Fibroblast of lung (primary cell): ENCODE data around the gene NPAS1. TPM values are rescaled to one million over a fixed set of nuclear protein-coding genes. Genes with fewer than 3 reads are reported as not detected.

Experiments
- DNase-seq, 2 donors: peaks; one replicate each; pipeline versions ENCODE4 v3.0.0 to v3.0.0-alpha.2; 2010; ENCODE audit warnings: low read depth in 2 of 2
- H2AFZ ChIP-seq: 2 replicates; pipeline ENCODE4 v1.5.1; 2012; ENCODE audit warnings: low read length, control low read depth, inconsistent platforms
- H3K27ac ChIP-seq: 2 replicates; pipeline ENCODE4 v1.5.1; 2011; ENCODE audit warnings: low read length, control low read depth; ENCODE audit not compliant: insufficient read depth
- H3K27me3 ChIP-seq: 2 replicates; pipeline ENCODE4 v1.5.1; 2011; ENCODE audit warnings: mild to moderate bottlenecking, low read length; ENCODE audit not compliant: control insufficient read depth, insufficient read depth
- H3K36me3 ChIP-seq: 2 replicates; pipeline ENCODE4 v1.5.1; 2011; ENCODE audit warnings: low read length; ENCODE audit not compliant: control insufficient read depth, insufficient read depth
- H3K4me1 ChIP-seq: 2 replicates; pipeline ENCODE4 v1.5.1; 2011; ENCODE audit warnings: low read length; ENCODE audit not compliant: control insufficient read depth, insufficient read depth; ENCODE audit errors: extremely low read depth
- H3K4me2 ChIP-seq: 2 replicates; pipeline ENCODE4 v1.5.1; 2011; ENCODE audit warnings: low read length, control low read depth; ENCODE audit not compliant: insufficient read depth; ENCODE audit errors: extremely low read depth
- H3K4me3 ChIP-seq, 4 experiments: fragments of 200-600 bp in 1 of 4; sonication (generic) in 1 of 4; replicated peaks in 1 of 4; 2 replicates each; pipeline ENCODE4 v1.5.1; 2011 to 2016; ENCODE audit warnings: low read length in 4 of 4, low read depth in 3 of 4, mild to moderate bottlenecking in 3 of 4, control low read depth in 2 of 4, inconsistent platforms in 1 of 4, mixed read lengths in 1 of 4; ENCODE audit not compliant: insufficient read depth in 1 of 4; ENCODE audit errors: control extremely low read depth in 1 of 4
- H3K79me2 ChIP-seq: 2 replicates; pipeline ENCODE4 v1.5.1; 2012; ENCODE audit warnings: mild to moderate bottlenecking, low read length, inconsistent platforms; ENCODE audit not compliant: control insufficient read depth, insufficient read depth
- H3K9ac ChIP-seq: 2 replicates; pipeline ENCODE4 v1.5.1; 2011; ENCODE audit warnings: mild to moderate bottlenecking, low read length, control low read depth; ENCODE audit not compliant: insufficient read depth
- H3K9me3 ChIP-seq: 2 replicates; pipeline ENCODE4 v1.5.1; 2012; ENCODE audit warnings: low read depth, low read length; ENCODE audit not compliant: control insufficient read depth, insufficient read depth
- H4K20me1 ChIP-seq: 2 replicates; pipeline ENCODE4 v1.5.1; 2011; ENCODE audit warnings: low read length; ENCODE audit not compliant: control insufficient read depth, insufficient read depth; ENCODE audit errors: extremely low read depth
- CTCF ChIP-seq, 2 donors: IDR thresholded peaks in 1 of 2; conservative IDR thresholded peaks in 1 of 2; 1 replicate in 1 of 2; 2 replicates in 1 of 2; pipeline ENCODE4 v1.5.1; 2011 to 2012; ENCODE audit warnings: low read length in 2 of 2, control low read depth in 1 of 2, inconsistent platforms in 1 of 2, low read depth in 1 of 2, mild to moderate bottlenecking in 1 of 2
- EZH2 ChIP-seq: IDR thresholded peaks from 2 replicates; pipeline ENCODE4 v1.5.1; 2012; ENCODE audit warnings: low read length, control low read depth, mild to moderate bottlenecking; ENCODE audit errors: missing control alignments
- polyA plus RNA-seq, 2 donors: library from polyadenylated mRNA; depleted of rRNA in 1 of 2; stranded (reverse) in 1 of 2; unstranded in 1 of 2; fragments of >200 nt; gene quantifications; 2 replicates each; pipeline ENCODE4 v1.2.1, GENCODE V29; 2011 to 2012; ENCODE audit warnings: missing spikeins in 1 of 2
- total RNA-seq: library from RNA; depleted of rRNA; stranded (reverse); fragments of >200 nt; gene quantifications from 2 replicates; pipeline ENCODE4 v1.2.1, GENCODE V29; 2014

NPAS1 gene
- total and polyA plus RNA-seq, 2 donors (not counting 1 experiment from before 2014, with no cell fraction given), result 0.22 to 0.33 TPM

GRCh38 chr19:47089767-47090350, 70.2 kb downstream of the NPAS1 start:
- H3K4me1 ChIP-seq, result no peaks in the 10 kb centered on the region
- no peak overlapping the region for H3K27ac ChIP-seq
- TF ChIP-seq EZH2, result no peak
- no peak for TF ChIP-seq CTCF (conservative IDR thresholded peaks at IDR 0.05 in 1 of 2, IDR thresholded peaks at IDR 0.05 in 1 of 2; ENCODE audit: low read depth in 1 of 2, low read length in 2 of 2)
- H3K36me3 ChIP-seq, result peaks cover 19% of the 10 kb centered on the region
- H3K27me3 ChIP-seq, result no peaks in the 10 kb centered on the region
- no peak for DNase-seq
- no peak overlapping the region for H3K4me3 ChIP-seq
- H4K20me1 ChIP-seq, result no peaks in the 10 kb centered on the region
- H3K4me2 ChIP-seq, result no peak overlapping the region
- no peak overlapping the region for H3K9ac ChIP-seq
- H3K79me2 ChIP-seq, result peaks cover 10% of the 10 kb centered on the region
- no peak overlapping the region for H2AFZ ChIP-seq
- H3K9me3 ChIP-seq, result no peaks in the 10 kb centered on the region

GRCh38 chr19:47093254-47093653, 73.6 kb downstream of the NPAS1 start:
- no peak overlapping the region for H3K4me3 ChIP-seq
- no peak overlapping the region for H3K9ac ChIP-seq
- H3K27me3 ChIP-seq, result no peaks in the 10 kb centered on the region
- DNase-seq, result no peak
- H3K4me2 ChIP-seq, result no peak overlapping the region
- no peak overlapping the region for H3K27ac ChIP-seq
- H3K36me3 ChIP-seq, result peaks cover 17% of the 10 kb centered on the region
- H4K20me1 ChIP-seq, result no peaks in the 10 kb centered on the region
- H3K4me1 ChIP-seq, result peaks cover 6% of the 10 kb centered on the region
- H3K9me3 ChIP-seq, result no peaks in the 10 kb centered on the region
- TF ChIP-seq EZH2 (no peak), CTCF (conservative IDR thresholded peaks at IDR 0.05 in 1 of 2, IDR thresholded peaks at IDR 0.05 in 1 of 2; ENCODE audit: low read depth in 1 of 2, low read length in 2 of 2) (no peak)
- H2AFZ ChIP-seq, result no peak overlapping the region
- H3K79me2 ChIP-seq, result peaks cover 44% of the 10 kb centered on the region

- no peak for DNase-seq
- H3K36me3 ChIP-seq, result peaks cover 17% of the 10 kb centered on the region
- peaks cover 6% of the 10 kb centered on the region for H3K4me1 ChIP-seq
- no peak overlapping the region for H3K4me3 ChIP-seq
- no peak overlapping the region for H3K9ac ChIP-seq
- no peak for TF ChIP-seq EZH2
- no peak for TF ChIP-seq CTCF (conservative IDR thresholded peaks at IDR 0.05 in 1 of 2, IDR thresholded peaks at IDR 0.05 in 1 of 2; ENCODE audit: low read depth in 1 of 2, low read length in 2 of 2)
- H2AFZ ChIP-seq, result no peak overlapping the region
- no peaks in the 10 kb centered on the region for H3K9me3 ChIP-seq
- H3K27me3 ChIP-seq, result no peaks in the 10 kb centered on the region
- H4K20me1 ChIP-seq, result no peaks in the 10 kb centered on the region
- H3K27ac ChIP-seq, result no peak overlapping the region
- H3K4me2 ChIP-seq, result no peak overlapping the region
- H3K79me2 ChIP-seq, result peaks cover 50% of the 10 kb centered on the region
These were observed 74.2 kb downstream of the NPAS1 start for GRCh38 chr19:47093841-47094240.
